ENCODE measurements around the gene APEH. TPM values are rescaled to one million over a fixed set of nuclear protein-coding genes. Genes with fewer than 3 reads are reported as not detected.

APEH gene
- total RNA-seq, 1 donor from 2014 or later = 66.7 TPM

DNA sequence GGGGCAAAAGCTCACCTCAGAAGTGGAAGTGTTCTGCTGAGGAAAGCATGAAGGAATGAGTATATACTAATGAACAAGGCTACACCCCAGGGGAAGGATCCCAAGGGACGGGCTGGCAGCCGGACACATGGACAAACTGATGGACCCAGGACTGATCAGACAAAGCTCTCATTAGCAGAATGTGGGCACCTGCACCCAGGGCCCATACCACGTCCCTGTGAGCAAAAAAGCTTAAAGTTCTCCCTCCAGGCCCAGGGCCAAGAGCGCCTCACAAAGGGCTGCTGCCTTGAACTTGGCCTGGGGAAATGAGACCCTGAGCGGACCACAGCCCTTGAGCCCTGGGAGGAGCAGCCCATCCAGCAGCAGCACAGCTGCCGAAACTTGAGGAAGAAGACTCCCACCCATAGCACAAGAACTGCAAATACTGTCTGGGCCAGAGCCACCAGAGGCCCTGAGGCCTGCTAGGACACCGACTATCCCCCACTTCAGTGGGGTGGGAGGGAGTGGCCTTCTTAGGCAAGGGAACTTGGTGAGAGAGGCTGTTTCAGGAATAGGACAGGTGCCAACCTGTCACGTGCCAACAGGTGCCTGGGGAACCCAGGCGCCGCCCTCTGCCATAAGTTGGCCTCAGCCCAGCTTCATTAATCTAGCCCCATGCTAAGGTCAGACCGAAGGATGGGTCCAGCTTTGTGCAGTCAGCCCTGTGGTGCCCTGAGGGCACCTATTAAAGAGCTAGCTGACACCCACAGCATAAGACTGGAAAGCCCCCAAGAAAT, 51.9 kb downstream of the APEH start:
- DNase-seq (ENCODE audit: low spot score) = no peak

DNA sequence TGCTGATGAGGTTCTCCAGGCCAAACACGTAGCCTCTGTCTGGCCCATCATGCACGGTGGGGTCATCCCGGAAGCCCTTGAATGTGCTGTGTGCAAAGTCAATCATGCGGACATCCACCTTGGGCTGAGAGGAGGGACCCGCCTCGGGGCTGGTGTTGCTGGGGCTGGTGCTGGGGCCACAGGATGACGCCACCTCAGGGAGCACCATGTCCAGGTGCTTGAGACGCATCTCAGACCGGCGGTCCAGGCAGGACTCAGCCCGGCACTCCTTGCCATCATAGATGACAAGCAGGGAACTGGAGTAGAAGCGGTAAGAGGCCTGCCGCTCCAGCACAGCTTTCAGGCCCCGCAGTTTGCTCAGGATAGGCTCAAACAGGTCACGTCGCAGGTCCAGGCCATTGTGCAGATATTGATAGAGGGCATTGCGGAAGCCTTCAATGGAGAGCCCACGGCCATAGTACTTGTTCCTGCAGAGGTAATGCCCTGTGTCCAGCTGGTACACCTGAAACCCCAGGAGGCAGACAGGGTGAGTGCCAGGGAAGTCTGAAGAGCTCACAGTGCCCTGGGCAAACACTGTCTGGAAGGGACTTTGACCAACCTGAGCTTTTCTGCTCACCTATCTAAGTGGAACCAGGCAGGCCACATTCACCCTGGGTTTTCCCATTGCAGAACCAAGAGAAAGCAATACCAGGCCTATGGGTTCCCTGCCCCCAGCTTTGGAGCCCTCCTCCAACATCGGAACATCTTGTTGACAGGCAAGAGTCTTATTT, 53.2 kb downstream of the APEH start:
- DNase-seq (ENCODE audit: low spot score) = no peak

DNA sequence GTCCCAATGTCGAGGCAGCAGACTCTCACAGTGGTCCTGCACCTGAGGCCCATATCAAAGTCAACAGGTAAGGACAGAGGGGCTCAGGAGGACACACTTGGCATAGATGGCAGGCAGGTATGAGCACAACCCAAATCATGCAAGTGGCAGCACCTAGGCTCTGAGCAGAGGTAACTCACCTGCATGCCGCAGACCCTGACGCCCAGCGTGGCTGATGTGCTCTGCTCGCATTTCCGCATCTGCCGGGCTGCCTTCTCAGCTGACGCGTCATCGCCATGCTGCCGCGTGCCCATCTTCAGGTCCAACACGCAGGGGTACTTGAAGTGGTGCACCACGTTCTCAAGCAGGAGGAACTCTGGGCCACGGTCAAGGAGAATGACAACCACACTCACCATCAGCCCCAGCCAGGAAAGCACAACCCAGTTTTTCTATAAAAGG, 53.8 kb downstream of the APEH start:
- DNase-seq (ENCODE audit: low spot score) = no peak

DNA sequence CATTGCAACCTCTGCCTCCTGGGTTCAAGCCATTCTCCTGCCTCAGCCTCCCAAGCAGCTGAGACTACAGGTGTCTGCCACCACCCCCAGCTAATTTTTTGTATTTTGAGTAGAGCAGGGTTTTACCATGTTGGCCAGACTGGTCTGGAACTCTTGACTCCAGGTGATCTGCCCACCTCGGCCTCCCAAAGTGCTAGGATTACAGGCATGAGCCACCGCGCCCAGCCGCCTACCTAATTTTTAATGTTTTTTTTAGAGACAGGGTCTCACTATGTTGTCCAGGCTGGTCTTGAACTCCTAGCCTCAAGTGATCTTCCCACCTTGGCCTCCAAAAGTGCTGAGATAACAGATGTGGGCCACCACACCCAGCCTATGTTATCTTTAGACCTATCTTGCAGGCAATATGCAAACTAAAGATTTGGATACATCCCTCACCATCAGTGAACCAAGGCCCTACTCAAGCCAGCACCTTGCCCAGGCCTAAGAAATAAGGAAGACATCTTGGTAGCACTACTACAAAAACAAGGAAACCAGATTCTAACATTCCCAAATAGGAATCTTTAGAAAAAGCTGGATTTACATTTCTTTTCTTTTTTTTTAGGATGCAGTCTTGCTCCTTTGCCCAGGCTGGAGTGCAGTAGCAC, 55.9 kb downstream of the APEH start:
- no peak for DNase-seq (ENCODE audit: low spot score)

GRCh38 chr3:49732597-49732996, 58.4 kb downstream of the APEH start:
- no peak for DNase-seq (ENCODE audit: low spot score)

DNA sequence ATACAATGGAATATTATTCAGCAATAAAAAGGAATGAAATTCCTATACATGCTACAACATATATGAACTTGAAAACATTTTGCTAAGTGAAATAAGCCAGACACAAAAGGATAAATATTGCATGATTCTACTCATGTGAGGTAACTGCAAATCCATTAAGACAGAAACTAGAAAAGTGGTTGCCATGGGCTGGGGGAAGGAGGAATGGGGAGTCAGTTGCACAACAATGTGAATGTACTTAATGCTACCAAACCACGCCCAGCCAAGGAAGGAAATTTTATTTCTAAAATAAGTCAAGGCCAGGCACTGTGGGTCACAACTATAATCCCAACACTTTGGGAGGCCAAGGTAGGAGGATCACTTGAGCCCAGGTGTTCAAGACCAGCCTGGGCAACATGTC, 59.4 kb downstream of the APEH start:
- no peak for DNase-seq (ENCODE audit: low spot score)

Other genes starting within 250 kb of the APEH start
- gene NICN1, start 245.0 kb upstream of the APEH start, total RNA-seq (ENCODE audit: insufficient read depth, low replicate concordance) = 10.6 TPM
- gene DAG1, start 204.1 kb upstream of the APEH start, total RNA-seq (ENCODE audit: insufficient read depth, low replicate concordance) = 23.6 TPM
- 0.96 TPM for gene BSN, start 119.9 kb upstream of the APEH start, total RNA-seq (ENCODE audit: insufficient read depth, low replicate concordance)
- 2.2 TPM for gene MST1, start 15.1 kb downstream of the APEH start, total RNA-seq (ENCODE audit: insufficient read depth, low replicate concordance)
- gene RNF123, start 15.2 kb downstream of the APEH start, total RNA-seq (ENCODE audit: insufficient read depth, low replicate concordance) = 13.7 TPM
- gene AMIGO3, start 45.3 kb downstream of the APEH start, total RNA-seq (ENCODE audit: insufficient read depth, low replicate concordance) = 2.4 TPM
- 20.9 TPM for gene GMPPB, start 49.6 kb downstream of the APEH start, total RNA-seq (ENCODE audit: insufficient read depth, low replicate concordance)
- 25.8 TPM for gene IP6K1, start 112.2 kb downstream of the APEH start, total RNA-seq (ENCODE audit: insufficient read depth, low replicate concordance)
- gene CDHR4, start 125.5 kb downstream of the APEH start, total RNA-seq (ENCODE audit: insufficient read depth, low replicate concordance) = not detected
- gene INKA1, start 128.9 kb downstream of the APEH start, total RNA-seq (ENCODE audit: insufficient read depth, low replicate concordance) = 7.7 TPM
- 40.9 TPM for gene UBA7, start 139.6 kb downstream of the APEH start, total RNA-seq (ENCODE audit: insufficient read depth, low replicate concordance)
- not detected for gene TRAIP, start 182.2 kb downstream of the APEH start, total RNA-seq (ENCODE audit: insufficient read depth, low replicate concordance)
- 0.72 TPM for gene CAMKV, start 195.6 kb downstream of the APEH start, total RNA-seq (ENCODE audit: insufficient read depth, low replicate concordance)
- gene MST1R, start 229.5 kb downstream of the APEH start, total RNA-seq (ENCODE audit: insufficient read depth, low replicate concordance) = 14.4 TPM

Measured in umbilical cord (tissue), 2 donors.